ENCODE data around the gene SCN5A.

- TF ChIP-seq CTCF (IDR thresholded peaks at IDR 0.05; ENCODE audit: low read depth, low read length) = no peak
- TF ChIP-seq POLR2A (IDR thresholded peaks at IDR 0.05; ENCODE audit: extremely low read depth, insufficient read length) = no peak
- TF ChIP-seq MAX (IDR thresholded peaks at IDR 0.05; ENCODE audit: low read depth, low read length) = no peak
- no peak for TF ChIP-seq MYC (IDR thresholded peaks at IDR 0.05; ENCODE audit: low read depth, low read length)
These were observed 5.9 kb downstream of the SCN5A start for GRCh38 chr3:38643592-38643991.
